KBM-7 (cell line): Measurements from ENCODE around the gene MTSS2.

Source experiments
- DNase-seq: peaks from one replicate; pipeline ENCODE4 v3.0.0-alpha.2; 2015
- in situ Hi-C: fragments of 300-500 bp; cut with MboI; formaldehyde crosslinking; loops from 2 replicates; pipeline ENCODE4 v1.14.3; 2020; ENCODE audit warnings: low sequenced_read_pairs, low pct_unique_long_range_greater_than_20kb, mixed read lengths

The MTSS2 gene

GRCh38 chr16:70715055-70715858, 29.4 kb upstream of the MTSS2 start:
- no peak for DNase-seq
- in situ Hi-C loops = no loop called here

GRCh38 chr16:70714581-70715054, 28.8 kb upstream of the MTSS2 start:
- in situ Hi-C loops = no loop called here

GRCh38 chr16:70713824-70714223, 28.0 kb upstream of the MTSS2 start:
- in situ Hi-C loops = no loop called here
- no peak for DNase-seq

More at GRCh38 chr16:70714581-70715054, 28.8 kb upstream of the MTSS2 start:
- no peak for DNase-seq

GRCh38 chr16:70713342-70713741, 27.5 kb upstream of the MTSS2 start:
- in situ Hi-C loops = no loop called here
- DNase-seq = no peak

- in situ Hi-C loops = no loop called here
- DNase-seq = no peak
These were observed 27.1 kb upstream of the MTSS2 start for GRCh38 chr16:70712942-70713341.

- DNase-seq = no peak
- in situ Hi-C loops = no loop called here
These were observed 26.5 kb upstream of the MTSS2 start for GRCh38 chr16:70712359-70712758.

- no peak for DNase-seq
- in situ Hi-C loops = no loop called here
These were observed 25.6 kb upstream of the MTSS2 start for GRCh38 chr16:70711211-70712031.

GRCh38 chr16:70710422-70711210, 24.8 kb upstream of the MTSS2 start:
- in situ Hi-C loops = no loop called here
- DNase-seq = no peak

- in situ Hi-C loops = no loop called here
- DNase-seq = no peak
These were observed 24.1 kb upstream of the MTSS2 start for GRCh38 chr16:70709942-70710341.

GRCh38 chr16:70709457-70709856, 23.6 kb upstream of the MTSS2 start:
- in situ Hi-C loops = no loop called here
- DNase-seq = no peak

- no peak for DNase-seq
- in situ Hi-C loops = no loop called here
These were observed 22.8 kb upstream of the MTSS2 start for GRCh38 chr16:70708366-70709246.

- in situ Hi-C loops = no loop called here
These were observed 21.2 kb upstream of the MTSS2 start for GRCh38 chr16:70706948-70707465.

GRCh38 chr16:70705056-70705455, 19.2 kb upstream of the MTSS2 start:
- no peak for DNase-seq
- in situ Hi-C loops = no loop called here

More at GRCh38 chr16:70706948-70707465, 21.2 kb upstream of the MTSS2 start:
- no peak for DNase-seq

GRCh38 chr16:70704586-70704985, 18.7 kb upstream of the MTSS2 start:
- in situ Hi-C loops = no loop called here
- no peak for DNase-seq

GRCh38 chr16:70703835-70704381, 18.1 kb upstream of the MTSS2 start:
- in situ Hi-C loops = no loop called here

GRCh38 chr16:70703041-70703834, 17.4 kb upstream of the MTSS2 start:
- in situ Hi-C loops = no loop called here
- no peak for DNase-seq

More at GRCh38 chr16:70703835-70704381, 18.1 kb upstream of the MTSS2 start:
- no peak for DNase-seq

- no peak for DNase-seq
These were observed 16.8 kb upstream of the MTSS2 start for GRCh38 chr16:70702624-70703023.

More at GRCh38 chr16:70702624-70703023, 16.8 kb upstream of the MTSS2 start:
- in situ Hi-C loops = no loop called here
